SHP77 (cell line): ENCODE results near the gene SP2.
A peak's percentile ranks its signal among the peaks of the same experiment; 100 is the strongest.

ENCODE experiments used
- DNase-seq, 2 experiments: peaks; one replicate each; lab custom pipeline; 2025; lab: John Stamatoyannopoulos, UW

The SP2 gene

GRCh38 chr17:47975823-47976205, 79.8 kb downstream of the SP2 start:
- no peak for DNase-seq

DNA sequence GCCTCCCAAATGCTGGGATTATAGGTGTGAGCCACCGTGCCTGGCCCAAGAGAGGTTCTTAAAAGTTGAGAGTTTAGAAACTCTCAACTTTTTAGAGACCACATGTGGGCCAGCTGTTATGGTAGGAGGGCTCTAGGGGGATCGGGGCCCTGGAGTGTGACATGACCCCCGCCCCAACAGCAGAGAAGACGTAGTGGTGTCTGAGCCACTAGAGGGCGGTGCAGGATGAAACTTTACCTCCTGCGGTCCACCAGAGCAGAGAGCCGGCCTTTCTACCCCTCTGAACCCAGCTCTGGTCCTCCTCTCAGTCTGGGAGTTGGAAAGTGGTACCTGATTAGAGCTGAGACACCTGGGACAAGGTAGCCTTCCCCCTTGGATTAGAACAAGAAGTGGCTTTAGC, 82.3 kb downstream of the SP2 start:
- peak; percentile 49 to 55 for DNase-seq
